Fibroblast of lung (primary cell): ENCODE results near the gene ABHD15.

ENCODE experiments used
- CTCF ChIP-seq, 2 donors: IDR thresholded peaks in 1 of 2; conservative IDR thresholded peaks in 1 of 2; 1 replicate in 1 of 2; 2 replicates in 1 of 2; pipeline ENCODE4 v1.5.1; 2011 to 2012; ENCODE audit warnings: low read length in 2 of 2, control low read depth in 1 of 2, inconsistent platforms in 1 of 2, low read depth in 1 of 2, mild to moderate bottlenecking in 1 of 2
- EZH2 ChIP-seq: IDR thresholded peaks from 2 replicates; pipeline ENCODE4 v1.5.1; 2012; ENCODE audit warnings: low read length, control low read depth, mild to moderate bottlenecking; ENCODE audit errors: missing control alignments

- TF ChIP-seq CTCF (conservative IDR thresholded peaks at IDR 0.05 in 1 of 2, IDR thresholded peaks at IDR 0.05 in 1 of 2; ENCODE audit: low read depth in 1 of 2, low read length in 2 of 2) (no peak), EZH2 (no peak)
Measured at GRCh38 chr17:29590411-29591145, 23.7 kb upstream of the ABHD15 start.
